GM12874 (cell line): ENCODE measurements around the gene SFSWAP.

ENCODE experiments used
- TF ChIP-seq, protein P1 (sequence below): IDR thresholded peaks from 2 replicates; pipeline ENCODE4 v1.5.1; 2011; ENCODE audit warnings: low read depth, mild to moderate bottlenecking, control low read depth, low read length, moderate library complexity; ENCODE audit not compliant: insufficient read depth

Gene SFSWAP

DNA sequence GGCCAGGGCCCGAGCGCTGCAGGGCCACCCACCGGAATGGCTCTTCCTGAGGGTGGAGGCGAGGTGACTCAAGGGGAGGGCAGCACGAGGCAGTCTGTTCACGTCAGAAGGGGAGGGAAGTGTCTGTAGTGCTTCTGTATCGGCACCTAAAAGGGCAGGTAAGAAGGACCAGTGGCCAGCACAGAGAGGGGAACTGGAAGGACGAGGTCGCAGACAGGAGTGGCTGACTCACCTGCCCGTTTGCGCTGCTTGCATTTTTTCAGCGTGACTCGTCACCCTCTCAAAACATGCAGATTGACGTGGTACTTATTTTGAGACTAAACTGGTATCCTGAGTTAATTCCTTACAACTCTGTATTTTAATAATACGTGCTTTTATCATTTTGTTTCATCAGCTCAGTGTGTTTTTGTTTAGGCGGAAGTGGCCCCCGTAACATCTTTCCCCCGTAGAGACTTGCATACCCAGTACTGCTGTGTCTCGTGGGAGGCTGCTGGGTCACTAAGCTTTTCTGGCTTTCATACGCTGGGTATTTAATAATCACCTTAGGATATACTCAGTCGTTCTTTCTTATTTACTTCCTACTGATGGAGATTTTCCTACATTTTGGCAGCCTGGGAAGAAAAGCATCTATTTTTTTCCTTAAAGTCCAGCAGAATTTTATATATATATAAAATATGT is 26.4 kb downstream of the SFSWAP start:
- TF ChIP-seq, protein P1, sequence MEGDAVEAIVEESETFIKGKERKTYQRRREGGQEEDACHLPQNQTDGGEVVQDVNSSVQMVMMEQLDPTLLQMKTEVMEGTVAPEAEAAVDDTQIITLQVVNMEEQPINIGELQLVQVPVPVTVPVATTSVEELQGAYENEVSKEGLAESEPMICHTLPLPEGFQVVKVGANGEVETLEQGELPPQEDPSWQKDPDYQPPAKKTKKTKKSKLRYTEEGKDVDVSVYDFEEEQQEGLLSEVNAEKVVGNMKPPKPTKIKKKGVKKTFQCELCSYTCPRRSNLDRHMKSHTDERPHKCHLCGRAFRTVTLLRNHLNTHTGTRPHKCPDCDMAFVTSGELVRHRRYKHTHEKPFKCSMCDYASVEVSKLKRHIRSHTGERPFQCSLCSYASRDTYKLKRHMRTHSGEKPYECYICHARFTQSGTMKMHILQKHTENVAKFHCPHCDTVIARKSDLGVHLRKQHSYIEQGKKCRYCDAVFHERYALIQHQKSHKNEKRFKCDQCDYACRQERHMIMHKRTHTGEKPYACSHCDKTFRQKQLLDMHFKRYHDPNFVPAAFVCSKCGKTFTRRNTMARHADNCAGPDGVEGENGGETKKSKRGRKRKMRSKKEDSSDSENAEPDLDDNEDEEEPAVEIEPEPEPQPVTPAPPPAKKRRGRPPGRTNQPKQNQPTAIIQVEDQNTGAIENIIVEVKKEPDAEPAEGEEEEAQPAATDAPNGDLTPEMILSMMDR = no peak

DNA sequence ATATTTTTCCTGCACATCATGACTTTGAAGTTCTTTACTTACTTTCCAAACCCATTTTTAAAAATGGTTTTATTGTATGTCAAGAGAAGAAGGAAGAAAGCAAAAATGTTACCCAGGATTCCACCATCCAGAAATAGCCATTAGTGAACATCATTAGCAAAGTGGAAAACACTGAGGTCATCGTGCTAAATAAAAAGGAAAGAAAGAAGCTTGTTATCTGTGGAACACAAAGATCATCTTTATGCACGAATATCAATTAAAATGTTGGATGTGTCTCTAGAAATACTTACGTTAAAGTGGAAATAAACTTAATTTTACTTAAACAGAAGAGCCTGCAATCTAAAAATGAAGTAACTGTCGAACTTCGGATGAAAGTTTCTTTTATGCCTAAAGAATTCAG is 27.3 kb downstream of the SFSWAP start:
- TF ChIP-seq, protein P1 = no peak

DNA sequence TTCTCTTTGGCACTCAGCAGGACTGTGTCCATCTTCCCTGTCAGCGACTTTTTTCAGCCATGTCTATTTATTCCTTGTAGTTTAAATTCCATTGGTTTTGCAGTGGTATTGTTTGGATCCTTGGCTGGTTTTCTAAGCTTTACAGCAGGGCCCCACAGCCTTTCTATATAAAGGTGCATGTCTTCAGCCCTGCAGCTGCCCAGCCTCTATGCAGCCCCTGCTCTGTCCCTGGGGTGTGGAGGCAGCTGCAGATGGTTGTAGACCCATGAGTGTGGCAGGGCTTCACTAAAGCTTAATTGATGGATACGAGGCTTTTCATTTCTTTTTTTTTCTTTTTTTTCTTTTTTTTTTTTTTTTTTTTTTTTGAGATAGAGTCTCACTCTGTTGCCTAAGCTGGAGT is 29.7 kb downstream of the SFSWAP start:
- TF ChIP-seq, protein P1 = no peak

DNA sequence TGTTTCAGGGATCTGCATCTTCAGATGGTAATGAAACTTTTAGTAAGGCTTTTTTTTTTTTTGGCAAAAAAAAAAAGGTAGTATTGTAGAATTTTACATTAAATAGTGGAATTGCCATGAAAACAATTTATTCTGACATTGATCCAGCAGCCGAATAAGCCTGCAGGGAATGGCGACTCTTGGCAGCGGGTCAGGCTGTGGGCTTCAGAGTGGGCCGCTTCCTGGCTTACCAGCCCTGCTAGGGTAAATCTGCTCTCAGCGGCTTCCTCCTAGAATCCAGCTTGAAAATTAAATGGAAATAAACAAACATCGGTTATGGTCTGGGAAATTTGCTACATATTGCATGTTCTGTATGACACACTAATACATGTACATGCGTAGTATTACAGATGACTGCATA is 34.8 kb downstream of the SFSWAP start:
- TF ChIP-seq, protein P1 = no peak

DNA sequence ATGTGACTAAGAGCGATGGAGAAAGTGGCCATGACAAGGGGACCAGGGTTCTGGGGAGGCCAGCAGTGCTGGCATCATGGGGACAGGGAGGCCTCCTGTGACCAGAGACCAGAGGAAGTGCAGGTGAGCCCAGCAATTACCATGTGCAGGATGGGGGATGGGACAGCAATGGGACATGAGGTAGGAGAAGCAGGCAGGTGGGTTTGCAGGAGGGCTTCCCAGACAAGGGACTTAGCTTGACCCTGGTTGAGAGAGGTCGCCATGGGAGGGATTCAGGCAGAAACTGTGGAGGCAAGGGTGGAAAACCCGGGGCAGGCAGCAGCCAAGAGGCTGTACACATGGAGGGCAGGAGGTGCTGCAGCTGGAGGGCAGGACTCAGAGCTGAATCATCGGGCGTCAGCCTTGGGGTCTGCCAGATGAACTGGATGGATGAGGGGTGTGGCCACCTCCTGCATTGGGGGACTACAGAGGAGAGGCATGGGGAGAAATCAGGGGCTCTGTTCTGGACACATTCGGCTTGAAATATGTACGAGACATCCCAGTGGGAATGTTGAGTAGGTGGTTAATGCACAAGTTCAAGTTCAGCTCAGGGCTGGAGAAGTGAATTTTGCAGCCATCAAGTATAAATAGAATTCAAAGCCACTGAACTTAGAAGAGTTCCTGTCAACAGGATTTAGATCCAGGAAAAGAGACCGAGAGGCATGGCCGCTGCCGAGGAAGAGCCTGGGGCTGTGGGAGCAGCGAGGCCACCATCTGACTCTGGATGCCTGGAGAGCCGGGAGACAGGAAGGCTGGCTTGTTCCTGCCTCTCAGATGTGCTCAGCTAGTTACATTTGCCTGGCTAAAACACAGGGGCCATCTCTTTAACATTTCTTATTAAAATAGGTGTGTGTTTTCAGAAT is 36.6 kb downstream of the SFSWAP start:
- TF ChIP-seq, protein P1 = no peak

DNA sequence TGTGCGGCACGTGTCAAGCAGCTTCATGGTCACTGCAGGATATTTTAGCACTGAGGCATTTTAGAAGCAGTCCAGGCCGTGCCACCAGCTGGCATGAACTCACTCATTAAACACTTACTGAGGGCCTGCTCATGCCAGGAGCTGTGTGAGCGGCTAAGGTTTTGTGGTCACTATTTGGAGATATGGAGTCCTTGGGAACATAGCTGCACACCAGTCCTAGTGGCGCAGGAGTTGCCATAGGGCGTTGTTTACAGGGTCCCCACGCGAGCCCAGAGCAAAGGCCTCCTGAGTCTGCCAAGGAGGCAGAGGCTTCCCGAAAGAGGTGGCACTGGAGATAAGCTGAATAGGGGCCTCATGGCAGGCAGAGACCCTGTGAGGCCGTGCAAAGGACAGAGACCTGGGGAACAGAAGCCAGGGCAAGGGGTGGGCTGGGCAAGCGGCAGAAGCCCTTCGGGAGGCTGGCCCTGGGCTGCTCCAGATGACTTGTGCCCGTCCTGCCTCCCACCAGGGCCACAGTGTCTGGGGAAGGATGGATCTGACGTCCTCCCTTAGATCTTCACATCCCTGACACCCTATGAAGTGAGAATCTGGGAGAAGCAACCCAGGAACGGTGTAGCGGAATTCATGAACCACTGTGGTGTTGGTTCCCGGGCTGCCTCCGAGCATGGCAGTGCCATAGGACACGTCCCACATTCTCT is 38.9 kb downstream of the SFSWAP start:
- TF ChIP-seq, protein P1 = no peak

DNA sequence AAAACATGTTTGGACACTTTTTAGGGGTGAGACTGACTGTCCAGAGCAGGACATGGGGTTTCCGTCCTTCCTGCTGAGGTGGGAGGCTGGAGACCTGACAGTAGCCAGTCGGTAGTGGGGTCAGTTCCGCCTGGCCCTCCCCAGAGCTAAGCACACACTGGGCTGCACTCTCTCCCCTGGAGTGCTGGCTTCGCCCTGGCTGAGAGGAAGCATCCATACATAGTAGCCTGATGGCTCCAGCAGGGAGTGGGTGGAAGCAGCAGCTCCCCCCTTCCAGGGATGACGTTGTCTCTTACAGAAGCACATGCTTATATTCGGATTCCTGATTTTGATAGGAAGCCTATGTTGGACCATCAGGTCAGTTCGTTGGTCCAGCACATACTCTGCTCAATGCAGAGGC is 40.4 kb downstream of the SFSWAP start:
- TF ChIP-seq, protein P1 = no peak
